Activated T-cell treated with anti-CD3 and anti-CD28 coated beads for 24 hours (primary cell): ENCODE results near the gene NDUFAF5.
"Not testable (repeated sequence)": the region's sequence is repeated elsewhere in the genome, so short reads cannot be mapped to it uniquely, and the experiment has no call there.

Source experiments
- DNase-seq: peaks from one replicate; pipeline ENCODE4 v3.0.0-alpha.2; 2020; ENCODE audit warnings: low read depth

NDUFAF5 gene

GRCh38 chr20:13784893-13785715 lies at the start of gene NDUFAF5, which contains the start of gene ESF1:
Gene NDUFAF5, plus strand, starts transcription at chr20:13785028. Its CDS starts 41 bp downstream, at chr20:13785069.
Gene ESF1, minus strand, starts transcription at chr20:13784919. Its CDS starts 1,779 bp downstream, at chr20:13783140.
- DNase-seq: peak; percentile 92

- DNase-seq: no peak
Observed at GRCh38 chr20:13735826-13736225, 49.0 kb upstream of the NDUFAF5 start.

GRCh38 chr20:13736436-13737191 lies 48.2 kb upstream of the NDUFAF5 start:
- DNase-seq: no peak

GRCh38 chr20:13738187-13738586 lies 46.6 kb upstream of the NDUFAF5 start:
- not testable (repeated sequence) for DNase-seq

- DNase-seq: no peak
Observed at GRCh38 chr20:13739731-13740649, 44.8 kb upstream of the NDUFAF5 start.

GRCh38 chr20:13741879-13742278 lies 42.9 kb upstream of the NDUFAF5 start:
- DNase-seq: no peak

GRCh38 chr20:13744352-13744751 lies 40.5 kb upstream of the NDUFAF5 start:
- DNase-seq: no peak

- DNase-seq: no peak
Observed at GRCh38 chr20:13745784-13746183, 39.0 kb upstream of the NDUFAF5 start.

- DNase-seq: no peak
Observed at GRCh38 chr20:13749811-13750210, 35.0 kb upstream of the NDUFAF5 start.

GRCh38 chr20:13753436-13754036 lies 31.3 kb upstream of the NDUFAF5 start:
- no peak for DNase-seq

- no peak for DNase-seq
Observed at GRCh38 chr20:13755809-13756208, 29.0 kb upstream of the NDUFAF5 start.

- no peak for DNase-seq
Observed at GRCh38 chr20:13756551-13756950, 28.3 kb upstream of the NDUFAF5 start.

GRCh38 chr20:13758884-13759283 lies 25.9 kb upstream of the NDUFAF5 start:
- DNase-seq: no peak

GRCh38 chr20:13760451-13760946 lies 24.3 kb upstream of the NDUFAF5 start:
- DNase-seq: not testable (repeated sequence)

- no peak for DNase-seq
Observed at GRCh38 chr20:13765299-13765698, 19.5 kb upstream of the NDUFAF5 start.

GRCh38 chr20:13765868-13766416 lies 18.9 kb upstream of the NDUFAF5 start:
- no peak for DNase-seq

- DNase-seq: no peak
Observed at GRCh38 chr20:13770141-13770540, 14.7 kb upstream of the NDUFAF5 start.

GRCh38 chr20:13771853-13772453 lies 12.9 kb upstream of the NDUFAF5 start:
- DNase-seq: no peak

GRCh38 chr20:13772529-13772928 lies 12.3 kb upstream of the NDUFAF5 start:
- no peak for DNase-seq

- DNase-seq: no peak
Observed at GRCh38 chr20:13775867-13776266, 9.0 kb upstream of the NDUFAF5 start.

GRCh38 chr20:13777171-13777601 lies 7.6 kb upstream of the NDUFAF5 start:
- no peak for DNase-seq
